Gastroesophageal sphincter (tissue), 3 donors: Measurements from ENCODE around the gene SAPCD1.

Experiments
- POLR2A ChIP-seq, 2 donors: fragments of 450-650 bp; IDR thresholded peaks; one replicate each; pipeline ENCODE4 v1.6.1; 2017; ENCODE audit warnings: antibody characterized with exemption in 2 of 2, mild to moderate bottlenecking in 2 of 2, moderate library complexity in 1 of 2
- TF ChIP-seq, protein P1 (sequence below), 4 experiments: fragments of 200-600 bp in 2 of 4; fragments of 450-650 bp in 2 of 4; sonication (generic) in 1 of 4; IDR thresholded peaks; one replicate each; pipeline ENCODE4 v1.5.1; 2017 to 2019; ENCODE audit warnings: antibody characterized with exemption in 4 of 4, mild to moderate bottlenecking in 2 of 4, moderate library complexity in 2 of 4

DNA sequence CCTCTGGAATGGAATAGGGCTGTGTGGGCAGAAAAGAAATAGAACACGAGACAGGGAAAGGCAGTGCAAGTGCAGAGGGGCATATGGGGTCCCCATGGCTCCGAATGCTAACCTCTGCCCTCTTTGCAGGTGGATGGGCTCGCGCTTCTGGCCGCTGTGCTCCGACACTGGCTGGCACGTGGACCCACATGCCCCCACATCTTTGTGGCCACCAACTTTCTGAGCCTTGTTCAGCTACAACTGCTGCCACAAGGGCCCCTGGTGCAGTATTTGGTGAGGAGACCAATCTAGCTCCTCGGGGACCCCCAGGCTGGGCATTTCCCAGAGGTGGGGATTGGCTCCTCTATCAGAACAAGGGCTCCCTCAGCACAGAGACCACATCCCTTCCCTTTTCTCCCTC, 1.1 kb upstream of the SAPCD1 start:
- TF ChIP-seq, protein P1, sequence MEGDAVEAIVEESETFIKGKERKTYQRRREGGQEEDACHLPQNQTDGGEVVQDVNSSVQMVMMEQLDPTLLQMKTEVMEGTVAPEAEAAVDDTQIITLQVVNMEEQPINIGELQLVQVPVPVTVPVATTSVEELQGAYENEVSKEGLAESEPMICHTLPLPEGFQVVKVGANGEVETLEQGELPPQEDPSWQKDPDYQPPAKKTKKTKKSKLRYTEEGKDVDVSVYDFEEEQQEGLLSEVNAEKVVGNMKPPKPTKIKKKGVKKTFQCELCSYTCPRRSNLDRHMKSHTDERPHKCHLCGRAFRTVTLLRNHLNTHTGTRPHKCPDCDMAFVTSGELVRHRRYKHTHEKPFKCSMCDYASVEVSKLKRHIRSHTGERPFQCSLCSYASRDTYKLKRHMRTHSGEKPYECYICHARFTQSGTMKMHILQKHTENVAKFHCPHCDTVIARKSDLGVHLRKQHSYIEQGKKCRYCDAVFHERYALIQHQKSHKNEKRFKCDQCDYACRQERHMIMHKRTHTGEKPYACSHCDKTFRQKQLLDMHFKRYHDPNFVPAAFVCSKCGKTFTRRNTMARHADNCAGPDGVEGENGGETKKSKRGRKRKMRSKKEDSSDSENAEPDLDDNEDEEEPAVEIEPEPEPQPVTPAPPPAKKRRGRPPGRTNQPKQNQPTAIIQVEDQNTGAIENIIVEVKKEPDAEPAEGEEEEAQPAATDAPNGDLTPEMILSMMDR (IDR thresholded peaks at IDR 0.05) = no peak
- TF ChIP-seq POLR2A (IDR thresholded peaks at IDR 0.05) = no peak
